SKM-1 treated with dmso at 0.1 percent for 144 hours (cell line): ENCODE results near the gene PLCB2.

Source experiments
- DNase-seq: peaks from one replicate; lab custom pipeline; 2025; ENCODE audit not compliant: unreplicated experiment; lab: John Stamatoyannopoulos, UW

PLCB2 gene

DNA sequence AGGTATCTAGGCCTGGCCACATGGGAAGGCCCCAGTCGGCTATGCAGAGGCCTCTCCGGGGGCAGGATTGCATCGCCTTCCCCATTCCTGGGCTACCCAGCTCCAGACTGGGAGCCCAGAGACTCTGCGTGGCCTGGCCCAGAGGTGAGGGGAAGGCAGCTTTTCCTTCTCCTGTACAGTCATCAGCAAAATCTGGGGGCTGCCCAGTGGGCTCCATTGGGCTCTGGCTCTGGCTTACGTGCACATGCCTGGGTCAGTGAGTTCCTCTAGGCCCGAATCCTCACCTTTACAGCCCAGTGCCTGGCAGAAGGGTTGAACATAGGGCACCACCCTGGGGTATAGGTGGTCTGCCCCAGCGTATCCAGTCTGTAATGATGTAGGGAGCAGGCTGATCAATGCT, 20.9 kb downstream of the PLCB2 start:
- no peak for DNase-seq

GRCh38 chr15:40286061-40286532, 21.6 kb downstream of the PLCB2 start:
- no peak for DNase-seq

DNA sequence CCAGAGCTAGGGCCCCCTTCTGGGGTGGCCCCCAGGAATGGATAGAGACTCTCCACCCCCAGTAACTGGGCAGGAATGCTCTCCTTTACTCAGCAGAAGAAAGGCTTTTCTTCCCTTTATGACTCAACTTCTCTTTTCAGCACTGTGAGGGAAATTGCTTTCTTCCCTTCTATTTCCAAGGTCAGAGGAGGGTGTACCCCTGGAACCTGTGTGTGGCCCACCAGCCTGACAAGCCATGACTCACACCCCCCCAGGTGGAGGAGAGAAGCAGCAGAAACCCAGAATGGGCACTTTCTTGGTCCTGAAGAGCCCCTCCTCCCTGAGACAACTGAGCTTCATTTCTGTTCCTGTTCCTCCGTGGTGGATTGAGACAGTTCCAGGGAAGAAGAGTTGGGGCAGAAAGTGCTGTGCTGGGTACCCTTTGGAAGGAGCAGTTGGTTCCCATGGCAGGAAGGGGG, 22.2 kb downstream of the PLCB2 start:
- DNase-seq, result peak; percentile 4

- no peak for DNase-seq
Measured at GRCh38 chr15:40285151-40285550, 22.6 kb downstream of the PLCB2 start.

GRCh38 chr15:40283615-40284300, 24.0 kb downstream of the PLCB2 start:
- DNase-seq, result no peak

DNA sequence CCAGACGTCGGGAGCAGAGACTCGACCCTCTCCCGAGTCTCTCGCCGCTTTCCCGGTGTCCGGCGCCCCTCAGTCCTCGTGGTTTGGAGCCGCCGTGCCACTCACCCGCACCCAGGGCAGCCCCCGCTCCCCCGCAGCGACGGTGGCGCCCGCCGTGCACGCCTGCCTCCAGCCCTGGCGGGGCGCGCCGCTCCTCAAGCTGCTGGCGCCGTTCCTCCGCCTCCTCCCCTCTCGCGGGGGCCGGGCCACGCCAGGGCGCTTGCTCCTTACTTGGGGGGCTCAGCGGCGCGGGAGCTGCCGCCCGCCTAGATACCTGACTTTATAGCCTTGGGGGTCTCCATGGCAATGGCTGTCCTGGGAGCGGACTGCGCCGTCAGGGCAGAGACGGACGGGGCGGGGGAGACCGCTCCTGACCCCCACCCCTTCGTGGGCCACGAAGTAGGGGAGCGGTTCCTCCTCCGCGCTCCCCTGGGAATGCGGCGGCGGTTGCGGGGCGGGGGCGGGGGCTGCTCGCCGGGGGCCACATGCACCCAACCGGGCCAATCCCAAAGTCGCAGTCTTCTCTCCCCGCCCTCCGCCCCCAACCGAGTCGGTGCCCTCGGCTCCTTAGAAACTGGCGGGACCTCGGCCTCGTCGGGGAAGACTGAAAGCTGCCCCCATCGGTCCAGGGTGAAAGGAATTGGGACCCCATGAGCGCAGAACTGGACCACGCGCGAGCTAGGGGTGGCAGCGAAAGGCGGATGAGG, 24.7 kb downstream of the PLCB2 start, which contains the start of gene ANKRD63:
Gene ANKRD63, minus strand, starts transcription at position 196 of the 746 bp plus-strand sequence. CDS start 478 bp downstream, outside the sequence.
- no peak for DNase-seq

- DNase-seq, result peak; percentile 43
Measured at GRCh38 chr15:40282147-40282868, 25.4 kb downstream of the PLCB2 start.

DNA sequence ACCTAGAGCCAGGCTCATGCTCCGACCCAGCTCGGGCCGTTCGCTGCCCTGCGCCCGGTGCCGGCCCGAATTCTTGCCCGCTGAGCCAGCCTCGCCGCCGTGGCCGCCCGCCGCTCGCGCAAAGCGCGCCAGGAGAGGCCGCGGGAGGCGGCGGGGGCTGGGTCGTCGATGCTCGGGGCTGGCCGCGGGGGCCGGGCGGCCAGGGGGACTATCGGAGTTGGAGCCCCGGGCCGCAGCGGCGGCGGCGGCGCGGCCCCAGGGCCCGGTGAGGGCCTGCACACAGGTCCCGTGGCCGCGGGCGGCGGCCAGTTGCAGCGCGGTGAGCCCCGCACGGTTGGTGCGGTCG, 26.0 kb downstream of the PLCB2 start:
- no peak for DNase-seq

DNA sequence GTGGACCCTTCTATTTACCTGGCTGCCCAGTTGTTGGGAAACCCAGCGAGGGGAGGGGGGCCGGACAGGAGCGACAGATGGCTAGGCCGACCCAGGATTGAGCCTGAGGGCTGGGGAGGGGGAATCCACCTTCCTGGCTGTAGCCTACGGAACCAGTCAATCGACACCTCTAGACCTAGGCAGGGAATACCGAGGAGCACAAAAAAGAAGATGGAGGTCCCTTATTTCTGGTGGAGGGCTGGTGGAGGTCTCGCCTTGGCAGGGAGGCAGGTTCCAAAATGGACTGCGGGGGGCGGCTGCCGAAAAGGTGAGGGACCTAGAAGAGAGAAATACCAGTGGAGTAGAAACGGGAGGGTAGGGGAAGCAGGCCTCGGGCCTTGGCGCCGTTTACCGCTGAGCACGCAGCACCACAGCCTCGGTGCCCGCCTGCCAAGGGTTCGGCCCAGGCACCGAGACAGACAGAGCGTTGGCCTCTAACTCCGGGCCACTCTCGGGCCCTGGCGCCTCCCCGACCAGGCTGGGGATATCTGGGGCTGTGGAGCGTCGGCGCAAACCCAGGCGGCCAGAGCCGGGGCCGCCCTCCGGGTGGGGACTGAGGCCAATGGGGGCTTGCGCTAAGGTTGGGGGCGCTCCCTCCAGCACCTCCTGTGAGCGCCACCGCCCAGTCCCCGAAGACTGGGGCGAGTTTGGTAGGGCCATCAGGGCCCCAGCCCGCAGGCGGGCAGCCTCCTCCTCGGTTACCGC, 26.5 kb downstream of the PLCB2 start:
- DNase-seq, result no peak

- no peak for DNase-seq
Measured at GRCh38 chr15:40280260-40281056, 27.3 kb downstream of the PLCB2 start.

GRCh38 chr15:40279437-40280141, 28.1 kb downstream of the PLCB2 start:
- DNase-seq, result peak; percentile 36

DNA sequence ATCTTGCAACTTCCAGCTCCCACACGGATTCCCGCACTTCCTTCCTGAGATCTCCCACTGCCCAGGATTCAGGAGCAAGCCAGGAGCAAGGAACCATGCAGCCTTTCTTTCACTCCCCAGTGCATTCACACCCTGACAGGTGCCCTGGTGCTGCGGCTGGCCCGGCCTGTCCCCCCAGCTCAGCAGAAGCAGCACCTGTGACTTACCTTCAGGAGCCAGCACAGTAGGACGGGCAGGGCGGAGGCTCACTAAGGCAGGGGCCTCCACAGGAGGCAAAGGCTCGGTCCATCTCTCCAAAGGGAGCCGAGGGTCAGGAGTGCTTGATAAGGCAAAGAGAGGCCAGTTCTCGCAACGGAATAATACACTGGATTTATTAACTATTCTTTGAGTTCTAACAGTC, 29.7 kb downstream of the PLCB2 start:
- DNase-seq, result no peak

DNA sequence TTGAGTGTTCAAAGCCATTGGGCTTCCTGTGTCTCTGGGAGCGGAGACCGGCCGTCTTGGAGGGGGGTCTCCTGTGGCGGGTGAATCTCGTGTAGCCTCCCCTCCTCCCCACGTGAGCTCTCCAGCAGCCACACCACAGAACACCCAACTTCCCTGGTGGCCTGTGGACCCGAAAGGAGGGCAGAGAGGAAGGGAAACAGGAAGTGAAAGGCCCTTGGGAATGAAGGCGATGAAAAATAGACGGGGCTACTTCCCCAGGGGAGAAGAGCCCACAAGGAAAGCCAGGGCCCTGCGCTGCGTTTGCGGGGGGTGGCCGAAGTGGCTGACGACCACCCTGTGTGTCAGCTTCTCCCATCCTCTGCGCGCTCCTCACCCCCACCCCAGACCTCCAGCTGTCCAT, 30.3 kb downstream of the PLCB2 start:
- DNase-seq, result peak; percentile 33

- DNase-seq, result no peak
Measured at GRCh38 chr15:40276927-40277326, 30.8 kb downstream of the PLCB2 start.

DNA sequence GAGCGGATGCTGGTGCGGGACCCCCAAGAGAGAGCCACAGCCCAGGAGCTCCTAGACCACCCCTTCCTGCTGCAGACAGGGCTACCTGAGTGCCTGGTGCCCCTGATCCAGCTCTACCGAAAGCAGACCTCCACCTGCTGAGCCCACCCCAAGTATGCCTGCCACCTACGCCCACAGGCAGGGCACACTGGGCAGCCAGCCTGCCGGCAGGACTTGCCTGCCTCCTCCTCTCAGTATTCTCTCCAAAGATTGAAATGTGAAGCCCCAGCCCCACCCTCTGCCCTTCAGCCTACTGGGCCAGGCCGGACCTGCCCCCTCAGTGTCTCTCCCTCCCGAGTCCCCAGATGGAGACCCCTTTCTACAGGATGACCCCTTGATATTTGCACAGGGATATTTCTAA, 31.8 kb downstream of the PLCB2 start:
- DNase-seq, result no peak

DNA sequence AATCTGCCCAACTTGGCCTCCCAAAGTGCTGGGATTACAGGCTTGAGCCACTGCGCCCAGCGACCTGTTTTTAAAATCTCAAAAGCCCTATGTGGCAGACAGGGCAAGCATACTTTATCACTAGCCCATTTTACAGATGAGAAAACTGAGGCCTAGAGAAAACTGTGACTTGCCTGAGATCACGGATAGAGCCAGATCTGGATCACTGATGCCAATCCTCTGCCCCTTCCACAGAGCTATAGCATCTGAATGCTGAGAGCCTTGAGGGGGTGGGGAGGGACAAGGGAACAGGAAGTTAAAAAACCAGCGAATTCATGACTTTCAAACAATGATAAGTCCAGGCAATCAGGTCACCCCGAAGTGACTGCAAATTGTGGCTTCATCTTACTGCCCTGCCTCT, 32.2 kb downstream of the PLCB2 start:
- no peak for DNase-seq

DNA sequence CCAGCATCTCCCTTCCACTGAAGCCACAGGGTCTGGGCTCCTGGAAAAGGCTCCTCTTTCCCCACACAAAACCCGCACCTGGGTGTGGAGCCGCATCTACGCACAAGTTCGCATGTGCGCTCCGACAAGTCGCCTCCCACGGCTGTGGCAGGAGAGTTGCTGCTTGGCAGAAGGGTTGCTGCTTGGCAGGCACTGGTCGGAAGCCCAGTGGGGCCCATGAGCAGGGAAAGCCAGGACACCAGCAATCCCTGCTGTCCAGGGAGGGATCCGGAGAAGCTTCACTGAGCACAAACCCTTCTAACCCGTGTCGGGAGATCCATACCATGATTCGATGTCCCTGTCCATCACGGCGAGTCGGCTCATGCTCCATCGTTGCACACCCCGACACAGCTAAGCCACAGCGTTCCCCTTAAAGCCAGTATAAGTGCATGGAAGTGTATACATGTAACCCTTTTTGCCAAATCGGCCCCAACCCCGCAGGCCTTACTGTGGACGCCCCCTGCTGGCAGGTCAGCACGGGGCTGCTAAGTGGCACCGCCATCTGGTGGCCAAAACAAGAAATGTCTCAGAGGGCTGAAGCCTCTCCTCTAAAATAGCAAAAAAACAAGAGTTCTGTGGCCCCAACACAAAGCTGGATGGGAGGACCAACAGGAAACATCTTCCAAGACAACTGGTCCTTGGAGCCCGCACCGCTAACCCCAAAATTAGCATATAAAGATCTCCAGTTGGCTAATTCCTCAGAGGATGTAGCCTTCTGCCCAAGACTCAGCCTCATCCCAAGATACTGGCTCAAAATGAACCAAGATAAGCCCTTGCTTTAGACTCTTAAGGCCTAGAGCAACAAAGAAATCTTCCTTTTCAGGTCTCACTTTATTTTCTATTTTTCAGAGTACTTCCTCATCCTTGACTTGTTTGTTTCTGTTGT, 33.1 kb downstream of the PLCB2 start:
- DNase-seq, result peak; percentile 75

- DNase-seq, result no peak
Measured at GRCh38 chr15:40273428-40273827, 34.3 kb downstream of the PLCB2 start.
